Ammon's horn (tissue), 1 donor: ENCODE data around the gene UNC5A.

Experiments used
- DNase-seq: peaks from one replicate; pipeline ENCODE4 v3.0.0-alpha.2; 2016; ENCODE audit warnings: low spot score

The UNC5A gene

DNA sequence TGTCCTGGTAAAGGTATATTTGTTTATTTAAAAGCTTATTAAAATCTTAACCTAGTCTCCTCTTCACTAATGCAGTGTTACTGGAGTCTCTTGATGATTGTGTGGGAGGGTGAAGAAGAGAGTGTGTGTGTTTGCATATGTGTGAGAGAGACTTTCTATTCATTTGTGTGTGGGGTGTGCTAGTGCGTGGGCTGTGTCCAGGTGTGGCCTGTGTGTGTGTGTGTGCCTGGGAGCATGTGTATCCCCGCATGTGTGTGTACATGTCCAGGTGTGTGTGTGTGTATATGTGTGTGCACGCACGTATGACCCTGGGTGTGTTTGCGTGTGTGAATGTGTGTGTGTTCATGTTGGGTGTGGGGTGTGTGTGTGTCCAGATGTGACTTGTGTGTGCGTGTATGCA, 10.3 kb upstream of the UNC5A start:
- DNase-seq = no peak

DNA sequence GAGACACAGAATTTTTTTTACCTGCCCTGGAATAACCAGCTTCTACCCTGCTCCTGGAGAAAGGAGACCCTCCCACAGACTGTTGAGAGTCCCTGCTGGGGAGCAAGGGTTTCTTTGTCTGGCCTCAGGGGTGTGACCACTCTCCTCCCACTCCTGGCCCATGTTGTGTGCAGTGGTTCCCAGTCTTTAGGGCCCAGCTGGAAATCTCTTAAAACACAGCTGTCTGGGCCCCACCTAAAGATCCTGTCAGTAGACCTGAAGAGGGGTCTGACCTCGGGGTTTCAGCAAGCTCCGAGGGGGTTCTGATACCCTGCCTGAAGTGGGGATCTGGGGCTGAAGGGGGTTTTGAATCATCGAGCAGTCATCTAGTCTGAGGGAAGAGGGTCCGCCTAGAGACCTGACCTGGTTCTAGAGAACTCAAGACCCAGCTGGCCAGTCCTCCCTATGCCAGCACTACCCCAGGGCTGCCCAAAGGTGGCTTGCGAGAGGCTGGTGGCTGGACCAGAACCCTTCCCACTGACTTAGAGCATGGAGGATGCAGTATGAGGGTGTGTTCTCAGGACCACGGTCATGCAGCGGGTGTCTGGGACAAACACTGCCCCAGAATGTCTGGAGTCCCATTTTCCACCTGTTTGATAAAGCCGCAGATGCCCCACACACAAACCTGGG, 8.1 kb upstream of the UNC5A start:
- no peak for DNase-seq

- no peak for DNase-seq
Measured at GRCh38 chr5:176803068-176803942, 7.1 kb upstream of the UNC5A start.

DNA sequence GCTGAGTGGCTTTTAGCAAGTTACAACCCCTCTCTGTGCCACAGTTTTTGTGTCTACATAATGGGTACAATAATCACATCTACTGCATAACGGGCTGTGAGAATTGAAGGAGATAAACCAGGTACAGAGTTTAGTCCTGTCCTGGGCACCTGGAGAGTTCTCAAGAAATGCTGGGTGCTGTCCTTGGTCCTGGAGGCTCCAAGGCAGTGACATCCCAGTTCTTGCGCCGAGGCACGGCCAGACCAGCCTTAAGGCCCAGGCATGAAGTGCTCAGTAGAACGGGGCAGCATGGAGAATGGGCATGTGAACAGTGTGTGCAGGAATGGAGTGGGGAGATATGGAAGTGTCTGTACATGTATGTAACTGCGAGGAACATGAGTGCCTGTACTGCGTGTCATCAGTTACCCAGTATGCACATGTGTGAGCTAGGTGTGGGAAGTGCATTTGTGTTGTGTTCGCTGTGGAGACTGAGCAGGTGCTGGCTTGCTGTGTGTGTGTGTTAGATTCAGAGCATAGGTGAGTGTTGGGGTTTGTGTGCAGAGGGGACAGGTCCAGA, 6.3 kb upstream of the UNC5A start:
- no peak for DNase-seq

GRCh38 chr5:176806137-176806536, 4.2 kb upstream of the UNC5A start:
- no peak for DNase-seq

- no peak for DNase-seq
Measured at GRCh38 chr5:176809544-176810080, 747 bp upstream of the UNC5A start.

GRCh38 chr5:176810687-176811501, 535 bp downstream of the UNC5A start:
- DNase-seq = peak; percentile 48

- DNase-seq = no peak
Measured at GRCh38 chr5:176812269-176813259, 2.2 kb downstream of the UNC5A start.

DNA sequence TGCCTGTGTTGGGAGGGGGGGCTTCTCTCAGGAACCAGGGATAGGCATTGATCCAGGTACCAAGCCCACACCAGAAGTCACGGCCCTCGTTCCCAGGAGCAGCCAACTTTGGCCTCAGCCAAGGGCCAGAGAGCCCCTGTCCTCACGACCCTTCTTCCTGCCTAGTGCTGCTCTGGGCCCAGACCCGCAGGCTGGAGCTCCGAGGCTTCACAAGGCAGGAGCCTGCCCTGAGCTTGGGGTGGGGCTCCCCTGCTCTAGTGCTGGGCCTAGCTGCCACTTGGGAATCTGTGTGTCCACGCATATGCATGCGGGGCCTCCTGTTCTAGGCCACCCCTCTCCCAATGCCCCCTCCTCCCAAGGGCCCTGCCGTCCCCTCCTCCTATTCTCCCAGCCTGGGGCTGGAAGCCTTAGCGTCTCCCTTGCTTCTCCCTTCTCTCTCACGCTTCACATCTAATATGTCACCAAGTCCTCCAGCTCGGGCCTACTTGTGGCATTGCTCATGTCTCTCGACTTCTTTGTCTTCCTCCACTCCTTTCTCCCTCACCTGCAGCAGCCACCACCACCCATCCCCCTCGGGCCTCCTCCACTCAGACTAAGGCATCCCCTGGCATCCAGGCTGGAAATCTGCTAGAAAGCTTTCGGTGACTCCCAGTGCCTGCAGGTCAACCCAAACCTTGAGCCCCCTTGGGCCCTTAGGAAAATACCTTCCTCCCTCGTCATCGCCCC, 3.4 kb downstream of the UNC5A start:
- no peak for DNase-seq

DNA sequence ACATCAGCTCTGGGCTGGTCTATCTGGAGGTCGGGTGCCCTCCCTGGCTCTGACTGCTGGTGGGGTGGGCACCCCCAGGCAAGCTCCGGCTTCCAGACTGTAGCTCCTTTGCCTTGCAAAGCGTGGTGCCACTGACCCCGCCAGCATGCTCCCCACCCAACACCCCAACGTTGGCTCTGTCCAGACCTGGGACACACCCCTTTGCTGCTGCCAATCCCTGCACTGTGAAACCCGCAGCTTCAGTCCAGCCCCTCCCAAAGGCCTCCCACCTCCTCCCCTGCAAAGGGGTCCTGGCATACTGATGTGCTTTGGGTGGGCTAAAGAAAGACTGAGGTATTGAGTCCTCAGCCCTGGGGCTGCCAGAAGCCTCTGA, 3.9 kb downstream of the UNC5A start:
- no peak for DNase-seq

GRCh38 chr5:176814836-176815438, 4.6 kb downstream of the UNC5A start:
- no peak for DNase-seq

DNA sequence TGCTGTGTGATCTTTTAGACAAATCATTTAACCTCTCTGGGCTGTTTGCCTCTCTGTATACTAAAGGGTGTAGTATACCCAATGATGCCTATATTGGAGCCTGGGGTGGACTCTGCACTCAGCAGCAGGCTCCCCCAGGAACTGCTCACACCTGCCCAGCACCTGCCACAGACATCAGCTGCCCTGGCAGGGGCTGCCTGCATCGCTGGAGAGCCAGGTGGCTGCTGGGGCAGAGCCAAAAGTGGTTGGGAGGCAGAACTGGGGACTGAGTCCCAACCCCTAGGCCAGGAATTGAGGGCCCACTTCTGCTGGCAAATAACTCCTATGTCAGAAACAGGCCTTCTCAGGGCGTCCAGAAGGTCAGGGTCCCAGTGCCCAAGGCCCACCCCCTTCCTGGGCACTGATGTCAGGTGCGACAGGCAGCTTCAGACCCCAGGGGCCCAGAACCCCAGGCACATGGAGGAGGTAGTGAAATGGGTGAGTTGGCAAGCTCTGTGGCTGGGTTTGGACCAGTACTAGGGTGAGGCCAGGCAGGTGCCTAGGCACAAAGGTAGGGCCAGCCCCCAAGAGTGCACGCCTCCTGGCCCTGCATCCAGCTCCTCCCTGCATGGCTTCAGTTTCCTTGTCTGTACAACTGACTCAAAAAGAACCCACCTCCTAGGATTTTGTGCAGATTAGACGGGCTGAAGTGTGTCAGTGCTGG, 5.8 kb downstream of the UNC5A start:
- no peak for DNase-seq

- DNase-seq = no peak
Measured at GRCh38 chr5:176816791-176817347, 6.5 kb downstream of the UNC5A start.

- no peak for DNase-seq
Measured at GRCh38 chr5:176817369-176817840, 7.0 kb downstream of the UNC5A start.

DNA sequence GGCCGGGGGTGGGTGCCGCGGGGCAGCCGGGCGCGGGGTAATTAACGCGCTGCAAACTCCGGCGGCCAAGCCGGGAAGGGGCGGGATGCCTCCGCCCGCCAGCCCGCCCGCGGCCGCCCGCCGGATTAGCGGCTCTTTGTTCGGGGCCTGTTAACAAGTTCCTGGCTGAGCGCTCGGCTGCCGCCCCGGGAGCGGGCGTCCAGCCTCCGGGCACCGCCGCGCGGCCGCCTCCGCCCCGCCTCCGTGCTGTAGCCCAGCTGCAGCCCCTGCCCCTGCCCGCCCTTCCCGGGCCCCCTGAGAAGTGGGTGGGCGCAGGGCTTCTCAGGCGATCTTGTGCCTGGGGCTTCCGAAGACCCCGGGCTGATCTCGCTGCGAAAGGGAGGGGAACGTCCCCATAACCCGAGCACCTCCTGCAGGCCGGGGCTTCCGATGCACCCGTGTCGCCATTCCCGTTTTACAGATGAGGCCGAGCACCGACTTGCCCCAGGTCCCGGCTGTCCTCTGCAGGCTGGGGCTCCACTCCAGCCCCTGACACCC, 7.5 kb downstream of the UNC5A start:
- no peak for DNase-seq

- no peak for DNase-seq
Measured at GRCh38 chr5:176818391-176819098, 8.2 kb downstream of the UNC5A start.

DNA sequence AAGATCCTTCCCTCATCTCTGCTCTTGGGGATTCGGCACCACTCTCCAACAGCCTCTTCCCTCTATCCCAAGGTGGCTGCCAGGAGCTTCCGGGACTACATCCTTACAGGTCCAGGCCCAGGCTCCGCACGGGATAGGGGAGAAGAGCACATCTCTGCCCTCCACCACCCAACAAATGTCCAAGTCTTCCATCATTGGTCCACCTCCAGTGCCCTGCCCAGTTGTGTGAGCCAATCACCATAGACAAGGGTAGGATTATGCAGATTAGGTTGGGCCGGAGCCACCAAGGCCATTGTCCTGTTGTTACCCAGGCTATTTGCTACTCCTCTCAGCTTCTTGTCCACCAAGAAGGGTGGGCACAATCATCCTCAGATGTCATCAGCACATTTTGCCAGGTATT, 9.1 kb downstream of the UNC5A start:
- no peak for DNase-seq

DNA sequence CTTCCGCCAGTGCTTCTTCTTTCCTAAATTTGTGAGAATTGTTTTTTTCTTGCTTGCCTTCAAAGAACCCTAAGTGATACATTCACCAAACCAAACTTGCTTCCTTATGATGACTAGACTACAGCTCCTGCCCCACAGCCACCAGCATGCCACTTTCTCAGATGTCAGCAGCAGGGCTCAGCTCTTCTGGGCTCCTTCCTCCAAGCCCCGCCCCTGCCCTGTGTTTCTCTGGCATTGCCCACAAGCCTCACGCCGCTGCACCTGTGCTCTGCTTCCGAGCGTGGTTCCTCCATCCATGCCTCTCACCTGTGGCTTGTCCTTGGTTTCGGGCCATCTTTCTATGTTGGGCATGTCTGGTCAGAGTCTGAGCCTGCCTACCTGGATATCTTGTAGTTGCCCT, 10.6 kb downstream of the UNC5A start:
- no peak for DNase-seq
